ENCODE results near the gene SHOC2.

- TF ChIP-seq POLR2A (IDR thresholded peaks at IDR 0.05) (no peak), CTCF (IDR thresholded peaks at IDR 0.05) (no peak)
Observed at GRCh38 chr10:110901954-110902819, 17.2 kb upstream of the SHOC2 start.
